Measurements from ENCODE around the gene SMPD3. TPM values are rescaled to one million over a fixed set of nuclear protein-coding genes. Genes with fewer than 3 reads are reported as not detected.

The SMPD3 gene
- total RNA-seq, 1 experiment from 2014 or later = 0.89 TPM

GRCh38 chr16:68402748-68403040, 45.6 kb downstream of the SMPD3 start:
- no peaks in the 10 kb centered on the region for H3K36me3 ChIP-seq (ENCODE audit: control insufficient read depth in 1 of 2, insufficient read depth in 2 of 2, low read length in 2 of 2)
- no peak overlapping the region for H3K27ac ChIP-seq (ENCODE audit: low read depth, low read length)
- CTCF ChIA-PET = no interaction called here
- RAD21 ChIA-PET (ENCODE audit: low non-redundant PET in 1 of 2, low total read pairs in 2 of 2, uncharacterized antibody in 2 of 2, unreplicated experiment in 2 of 2) = no interaction called here
- H3K9me2 ChIP-seq (ENCODE audit: insufficient read depth) = no peaks in the 10 kb centered on the region
- H3K4me1 ChIP-seq (ENCODE audit: control insufficient read depth in 1 of 2, insufficient read depth in 2 of 2, low read length in 2 of 2) = peaks cover 0 to 22% of the 10 kb centered on the region in 2 experiments; a peak in 2 of 4 replicates
- TF ChIP-seq SP1 (IDR thresholded peaks at IDR 0.05; ENCODE audit: low read depth) = no peak
- TF ChIP-seq EZH2 (IDR thresholded peaks at IDR 0.05) = no peak
- no peak for TF ChIP-seq YY1 (IDR thresholded peaks at IDR 0.05; ENCODE audit: extremely low read depth, insufficient replicate concordance, low read depth, low read length)
- TF ChIP-seq JUND (IDR thresholded peaks at IDR 0.05) = no peak
- TF ChIP-seq RAD21 (IDR thresholded peaks at IDR 0.05; ENCODE audit: low read depth) = no peak
- TF ChIP-seq ZNF274 (IDR thresholded peaks at IDR 0.05; ENCODE audit: low read depth, low read length) = no peak
- TF ChIP-seq REST (IDR thresholded peaks at IDR 0.05; ENCODE audit: low read depth) = no peak
- no peak for TF ChIP-seq SIN3A (IDR thresholded peaks at IDR 0.05; ENCODE audit: low read depth)
- no peak for TF ChIP-seq MAX (IDR thresholded peaks at IDR 0.05)
- TF ChIP-seq TCF7L2 (IDR thresholded peaks at IDR 0.05; ENCODE audit: borderline replicate concordance, extremely low read depth, insufficient read depth, insufficient read length) = no peak
- TF ChIP-seq POLR2A (IDR thresholded peaks at IDR 0.05; ENCODE audit: borderline replicate concordance, extremely low read depth, insufficient read depth, insufficient read length) = no peak
- TF ChIP-seq ZFX (IDR thresholded peaks at IDR 0.05) = no peak
- no peaks in the 10 kb centered on the region for H3K27me3 ChIP-seq (ENCODE audit: insufficient read depth, low read length)
- peak overlapping the region; percentile 47 for H3K4me2 ChIP-seq (ENCODE audit: low read length)
- no peak for DNase-seq (ENCODE audit: low read depth, low spot score)
- no TSS peak for BruUV-seq (replicated peaks)
- H3K4me3 ChIP-seq (replicated peaks in 1 of 2; ENCODE audit: low read depth in 1 of 2, low read length in 2 of 2) = no peak overlapping the region
- H2AFZ ChIP-seq (ENCODE audit: low read depth, low read length, poor library complexity, severe bottlenecking) = no peak overlapping the region
- H3K9ac ChIP-seq (ENCODE audit: low read length) = no peak overlapping the region
- POLR2A ChIA-PET = no interaction called here
- no peaks in the 10 kb centered on the region for H3K79me2 ChIP-seq (ENCODE audit: insufficient read depth, low read length)
- ATAC-seq = no peak
- no peaks in the 10 kb centered on the region for H4K20me1 ChIP-seq (ENCODE audit: insufficient read depth)
- intact Hi-C loops (cut with micrococcal nuclease) = no loop called here
- H3K9me3 ChIP-seq (ENCODE audit: control insufficient read depth in 1 of 2, insufficient read depth in 1 of 2, low read depth in 1 of 2, low read length in 2 of 2) = no peaks in the 10 kb centered on the region

Measured in HCT116 (cell line).